Endodermal cell (in vitro differentiated cells): ENCODE measurements around the gene LRRC47. TPM values are rescaled to one million over a fixed set of nuclear protein-coding genes. Genes with fewer than 3 reads are reported as not detected.

Experiments used
- DNase-seq: peaks from one replicate; pipeline ENCODE4 v3.0.0-alpha.2; 2017
- H3K27ac ChIP-seq: 2 replicates; pipeline ENCODE4 v1.5.1; 2013; ENCODE audit warnings: mild to moderate bottlenecking, low read depth, low read length, moderate library complexity
- H3K27me3 ChIP-seq: 2 replicates; pipeline ENCODE4 v1.6.1; 2013; ENCODE audit warnings: mild to moderate bottlenecking, low read length, moderate library complexity; ENCODE audit not compliant: insufficient read depth, control insufficient read depth, poor library complexity, severe bottlenecking
- H3K36me3 ChIP-seq: 2 replicates; pipeline ENCODE4 v1.7.0; 2013; ENCODE audit warnings: mild to moderate bottlenecking, low read length, moderate library complexity; ENCODE audit not compliant: control insufficient read depth, insufficient read depth
- H3K4me1 ChIP-seq: one replicate; pipeline ENCODE4 v1.7.0; 2013; ENCODE audit warnings: low read length; ENCODE audit not compliant: control insufficient read depth, insufficient read depth
- H3K4me3 ChIP-seq: 2 replicates; pipeline ENCODE4 v1.5.1; 2013; ENCODE audit warnings: mild to moderate bottlenecking, low read length, moderate library complexity
- H3K9ac ChIP-seq: 2 replicates; pipeline ENCODE4 v1.6.1; 2013; ENCODE audit warnings: mild to moderate bottlenecking, low read length, moderate library complexity; ENCODE audit not compliant: poor library complexity, severe bottlenecking; ENCODE audit errors: extremely low read depth
- H3K9me3 ChIP-seq: 2 replicates; pipeline ENCODE4 v1.6.1; 2013; ENCODE audit warnings: mild to moderate bottlenecking, low read length, moderate library complexity; ENCODE audit not compliant: control insufficient read depth
- H3K27ac Mint-ChIP-seq: 2 replicates; pipeline ENCODE4 v1.8.0; 2020; ENCODE audit warnings: mixed read lengths
- H3K27me3 Mint-ChIP-seq: 2 replicates; pipeline ENCODE4 v1.8.0; 2021; ENCODE audit warnings: mild to moderate bottlenecking, mixed read lengths; ENCODE audit not compliant: insufficient read depth
- H3K36me3 Mint-ChIP-seq: 2 replicates; pipeline ENCODE4 v1.8.0; 2020; ENCODE audit warnings: low read depth, mixed read lengths
- H3K4me1 Mint-ChIP-seq: 2 replicates; pipeline ENCODE4 v1.8.0; 2020; ENCODE audit warnings: mixed read lengths
- H3K4me3 Mint-ChIP-seq: 2 replicates; pipeline ENCODE4 v1.8.0; 2020; ENCODE audit warnings: mild to moderate bottlenecking, moderate library complexity, mixed read lengths
- H3K9me3 Mint-ChIP-seq: 2 replicates; pipeline ENCODE4 v1.8.0; 2020; ENCODE audit warnings: mild to moderate bottlenecking, mixed read lengths
- CTCF ChIP-seq: fragments of 200-600 bp; sonication (generic); conservative IDR thresholded peaks from 2 replicates; pipeline ENCODE4 v1.5.0; 2021; ENCODE audit warnings: antibody characterized with exemption, mild to moderate bottlenecking
- WGBS, 2 experiments: methylation state at CpG; one replicate each; pipeline versions ENCODE4 v1.1.5 to v1.1.7; 2013; ENCODE audit warnings: missing lambda C conversion rate in 2 of 2, mixed read lengths in 1 of 2; ENCODE audit not compliant: insufficient coverage in 1 of 2, insufficient read length in 1 of 2; 5-methylcytosine and 5-hydroxymethylcytosine counted together
- total RNA-seq, 2 donors: library from RNA; stranded (reverse); fragmentation: NEBNext Ultra II Directional in 1 of 2; extraction: Animal tissue kit (Norgen Biotek cat#: 25700) in 1 of 2; gene quantifications; 2 replicates in 1 of 2; 3 replicates in 1 of 2; pipeline ENCODE4 v1.2.1, GENCODE V29; 2021

The LRRC47 gene
- total RNA-seq, 2 donors from 2014 or later = 49.9 to 59.7 TPM

GRCh38 chr1:3770047-3770765 lies 26.1 kb downstream of the LRRC47 start:
- Histone ChIP-seq H3K27ac (no peak overlapping the region), H3K9me3 (no peaks in the 10 kb centered on the region), H3K4me1 (peaks cover 4% of the 10 kb centered on the region), H3K9ac (no peak overlapping the region), H3K27me3 (no peaks in the 10 kb centered on the region), H3K4me3 (no peak overlapping the region), H3K36me3 (no peaks in the 10 kb centered on the region)
- no peaks in the 10 kb centered on the region for H3K36me3 Mint-ChIP-seq
- H3K4me3 Mint-ChIP-seq = peak overlapping the region; percentile 56
- WGBS, 2 experiments = 92% methylated on average over 11 to 16 of the region's 16 CpGs
- no peaks in the 10 kb centered on the region for H3K9me3 Mint-ChIP-seq
- DNase-seq = peak; percentile 31
- H3K27me3 Mint-ChIP-seq = peaks cover 19% of the 10 kb centered on the region
- H3K27ac Mint-ChIP-seq = no peak overlapping the region
- H3K4me1 Mint-ChIP-seq = peaks cover 6% of the 10 kb centered on the region
- no peak for TF ChIP-seq CTCF

DNA sequence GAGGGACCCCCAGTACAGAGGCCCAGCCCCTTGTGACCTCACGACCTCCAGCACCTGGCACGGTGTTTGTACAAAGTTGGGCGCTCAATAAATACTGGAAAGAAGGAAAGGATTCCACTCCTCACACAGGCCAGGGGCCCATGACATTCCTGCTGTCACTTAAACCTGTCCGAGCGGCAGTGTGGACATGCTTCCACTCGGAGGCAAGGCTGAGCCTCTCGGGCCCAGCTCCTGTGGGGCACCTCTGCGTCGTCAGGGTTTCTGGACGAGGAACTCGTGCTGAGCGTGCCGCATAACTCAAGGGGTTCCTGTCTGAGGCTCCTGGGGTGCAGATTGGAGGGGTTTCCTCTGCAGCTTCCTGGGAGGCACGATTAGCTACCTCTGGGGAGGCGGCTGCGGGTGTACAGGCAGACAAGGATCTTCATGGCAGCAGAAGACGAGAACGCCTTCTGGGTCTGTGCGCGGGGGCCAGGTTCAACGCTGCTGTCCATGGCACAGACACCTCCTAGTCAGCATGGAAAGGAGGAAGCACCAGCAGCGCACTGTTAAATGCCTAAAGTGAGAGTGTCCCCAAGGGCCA lies 27.4 kb downstream of the LRRC47 start:
- Histone ChIP-seq H3K27ac (no peak overlapping the region), H3K27me3 (no peaks in the 10 kb centered on the region), H3K9me3 (no peaks in the 10 kb centered on the region), H3K4me1 (peaks cover 4% of the 10 kb centered on the region), H3K9ac (no peak overlapping the region), H3K4me3 (no peak overlapping the region), H3K36me3 (no peaks in the 10 kb centered on the region)
- no peak overlapping the region for H3K4me3 Mint-ChIP-seq
- DNase-seq = peak; percentile 28
- no peaks in the 10 kb centered on the region for H3K36me3 Mint-ChIP-seq
- TF ChIP-seq CTCF = no peak
- no peaks in the 10 kb centered on the region for H3K9me3 Mint-ChIP-seq
- peaks cover 6% of the 10 kb centered on the region for H3K4me1 Mint-ChIP-seq
- peaks cover 19% of the 10 kb centered on the region for H3K27me3 Mint-ChIP-seq
- H3K27ac Mint-ChIP-seq = no peak overlapping the region
- 95 to 96% methylated on average over 14 to 22 of the region's 22 CpGs for WGBS, 2 experiments

- H3K4me3 ChIP-seq = no peak overlapping the region
- 90 to 92% methylated on average over 2 to 16 of the region's 17 CpGs for WGBS, 2 experiments
- H3K4me3 Mint-ChIP-seq = no peak overlapping the region
- H3K36me3 Mint-ChIP-seq = no peaks in the 10 kb centered on the region
- TF ChIP-seq CTCF = no peak
- peaks cover 19% of the 10 kb centered on the region for H3K27me3 Mint-ChIP-seq
- no peaks in the 10 kb centered on the region for H3K9me3 Mint-ChIP-seq
- no peaks in the 10 kb centered on the region for H3K27me3 ChIP-seq
- H3K4me1 ChIP-seq = no peaks in the 10 kb centered on the region
- no peak overlapping the region for H3K9ac ChIP-seq
- H3K9me3 ChIP-seq = no peaks in the 10 kb centered on the region
- no peak overlapping the region for H3K27ac Mint-ChIP-seq
- no peaks in the 10 kb centered on the region for H3K36me3 ChIP-seq
- no peak overlapping the region for H3K27ac ChIP-seq
- DNase-seq = peak; percentile 42
- H3K4me1 Mint-ChIP-seq = peaks cover 6% of the 10 kb centered on the region
Observed at GRCh38 chr1:3767328-3767925, 28.9 kb downstream of the LRRC47 start.
